ENCODE measurements around the gene CBX3.
A peak's percentile ranks its signal among the peaks of the same experiment; 100 is the strongest.
"Not testable (repeated sequence)": the region's sequence is repeated elsewhere in the genome, so short reads cannot be mapped to it uniquely, and the experiment has no call there.

CBX3 gene

DNA sequence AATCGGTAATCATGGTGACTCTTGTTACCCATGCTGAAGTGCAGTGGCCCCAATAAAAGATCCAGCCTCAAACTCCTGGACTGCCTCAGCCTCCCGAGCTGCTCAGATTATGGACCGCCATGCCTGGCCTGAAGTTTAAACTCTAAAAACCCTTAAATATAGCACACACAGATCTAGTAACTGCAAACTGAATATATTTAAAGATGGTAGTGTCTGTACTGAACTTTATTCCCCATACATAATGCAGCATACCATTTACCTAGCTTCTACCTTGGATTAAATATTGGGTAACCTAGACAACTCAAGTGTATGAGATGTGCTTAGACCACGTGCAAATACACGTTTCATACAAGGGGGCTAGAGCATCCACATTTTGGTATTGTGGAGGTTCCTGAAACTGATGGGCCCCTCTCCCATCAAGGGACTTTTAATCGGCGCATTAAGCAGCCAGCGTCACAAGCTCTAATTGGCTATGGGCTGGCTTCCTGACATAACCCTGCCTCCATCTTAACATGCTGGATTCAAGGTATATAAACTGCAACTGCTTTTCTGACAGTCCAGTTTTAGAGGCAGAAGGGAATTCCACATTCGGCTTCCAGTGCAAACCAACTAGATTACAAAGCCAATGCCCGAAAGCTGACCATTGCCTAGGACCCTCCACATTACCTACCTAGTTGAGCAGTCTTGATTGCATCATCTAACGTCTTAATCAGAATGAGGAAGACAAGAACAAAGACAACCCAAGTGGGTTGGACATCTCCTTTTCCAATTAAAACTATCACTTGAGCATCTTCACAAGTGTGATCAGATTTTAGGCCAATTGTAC, 14.0 kb upstream of the CBX3 start:
- DNase-seq (ENCODE audit: low read depth in 2 of 2, low spot score in 1 of 2), result no peak

DNA sequence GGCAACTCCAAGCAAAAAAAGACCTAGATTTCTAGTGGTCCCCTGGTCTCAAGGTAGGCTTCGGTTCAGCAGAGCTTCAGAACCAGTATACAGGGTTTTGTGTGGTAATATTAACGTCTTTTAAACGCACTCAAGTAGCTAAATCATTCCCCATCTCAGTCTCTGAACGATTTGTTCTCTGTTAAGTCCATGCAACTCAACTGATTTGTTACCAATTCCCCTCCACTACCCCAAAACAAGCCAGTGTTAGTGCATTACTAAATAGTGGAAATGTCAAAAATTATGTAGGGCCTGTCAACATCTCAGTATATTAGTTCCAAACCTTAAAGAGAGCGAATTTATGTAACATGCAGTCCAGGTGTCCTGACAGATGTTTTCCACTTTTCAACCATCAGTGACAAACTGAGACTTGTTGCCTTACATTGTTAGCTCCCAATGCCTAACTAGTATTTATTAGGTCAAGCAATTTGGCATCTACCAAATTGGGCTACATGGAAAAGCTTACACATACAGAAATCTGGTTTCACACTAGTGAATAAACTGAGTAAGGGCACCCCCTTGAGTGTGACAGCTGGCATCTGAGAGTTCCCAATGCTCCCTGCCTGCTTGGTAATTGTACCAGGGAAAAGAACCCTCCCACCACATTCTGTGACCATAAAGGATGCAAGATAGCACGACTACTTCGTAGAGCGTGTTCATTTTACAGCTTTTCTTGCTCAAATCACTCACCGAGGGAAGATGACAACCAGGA, 13.2 kb upstream of the CBX3 start:
- no peak for DNase-seq (ENCODE audit: low read depth in 2 of 2, low spot score in 1 of 2)

DNA sequence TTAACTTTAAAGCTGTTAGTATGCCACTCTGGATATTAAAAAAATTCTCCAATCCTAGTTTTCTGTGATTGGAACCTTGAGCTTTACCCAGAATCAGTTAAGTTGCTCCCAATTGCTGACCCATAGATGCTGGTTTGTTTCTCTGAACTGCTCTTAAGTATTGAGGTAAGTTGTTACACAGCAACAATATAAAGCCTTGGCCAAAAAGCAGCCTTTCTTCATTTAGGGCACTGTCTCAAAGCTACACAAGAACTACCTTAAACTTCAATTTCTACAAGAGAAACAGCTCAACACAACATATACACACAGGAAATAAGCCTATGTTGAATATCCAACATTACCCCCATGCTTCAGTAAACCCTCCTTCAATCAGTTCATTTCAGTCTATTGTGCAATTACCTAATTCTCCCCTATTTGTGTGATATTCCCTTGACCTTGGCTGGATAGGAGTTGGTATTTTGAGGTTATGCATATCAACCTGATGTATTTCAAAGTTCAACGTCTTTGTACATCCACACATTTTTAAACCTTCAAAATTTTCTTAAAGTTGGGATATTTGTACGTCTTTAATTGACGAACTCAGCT, 12.5 kb upstream of the CBX3 start:
- DNase-seq (ENCODE audit: low read depth in 2 of 2, low spot score in 1 of 2), result no peak

DNA sequence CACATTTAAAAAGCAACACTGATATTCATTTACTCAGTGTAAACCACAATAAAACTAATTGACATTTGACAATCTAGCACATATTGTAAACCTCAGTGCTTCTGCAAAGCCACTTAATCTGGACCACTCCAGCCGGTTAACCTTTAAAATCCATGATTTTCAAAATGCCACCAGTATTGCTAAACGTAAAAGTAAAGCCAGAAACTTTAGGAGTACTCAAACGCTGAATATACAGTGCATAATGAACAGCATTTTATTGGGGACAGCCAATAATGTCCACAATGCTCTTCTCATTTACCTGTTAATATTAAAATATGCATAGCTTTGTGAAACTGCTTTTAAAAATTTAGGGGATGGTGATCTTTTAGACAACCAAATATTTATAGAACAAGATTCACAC, 11.8 kb upstream of the CBX3 start:
- no peak for DNase-seq (ENCODE audit: low read depth in 2 of 2, low spot score in 1 of 2)

DNA sequence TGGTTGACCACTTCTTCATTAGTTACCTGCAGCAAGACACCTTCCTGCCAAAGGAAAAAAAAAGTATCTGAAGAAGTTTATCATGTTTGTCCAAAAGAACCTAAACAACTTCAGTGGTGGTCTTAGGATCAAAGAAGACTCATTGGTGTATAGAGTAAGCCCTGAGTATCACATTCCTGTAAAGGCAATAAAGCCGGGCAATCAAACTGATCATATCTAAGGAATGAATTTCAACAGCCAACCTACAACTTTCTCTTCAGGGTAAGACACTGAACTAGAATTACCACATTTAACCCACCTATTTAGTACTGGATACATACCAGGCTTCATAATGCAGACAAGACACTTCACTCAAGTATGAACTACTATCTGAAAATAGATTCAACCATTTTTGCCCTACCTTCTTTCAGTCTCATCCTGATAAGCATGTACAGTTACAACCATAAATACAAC, 11.1 kb upstream of the CBX3 start:
- DNase-seq (ENCODE audit: low read depth in 2 of 2, low spot score in 1 of 2), result no peak

DNA sequence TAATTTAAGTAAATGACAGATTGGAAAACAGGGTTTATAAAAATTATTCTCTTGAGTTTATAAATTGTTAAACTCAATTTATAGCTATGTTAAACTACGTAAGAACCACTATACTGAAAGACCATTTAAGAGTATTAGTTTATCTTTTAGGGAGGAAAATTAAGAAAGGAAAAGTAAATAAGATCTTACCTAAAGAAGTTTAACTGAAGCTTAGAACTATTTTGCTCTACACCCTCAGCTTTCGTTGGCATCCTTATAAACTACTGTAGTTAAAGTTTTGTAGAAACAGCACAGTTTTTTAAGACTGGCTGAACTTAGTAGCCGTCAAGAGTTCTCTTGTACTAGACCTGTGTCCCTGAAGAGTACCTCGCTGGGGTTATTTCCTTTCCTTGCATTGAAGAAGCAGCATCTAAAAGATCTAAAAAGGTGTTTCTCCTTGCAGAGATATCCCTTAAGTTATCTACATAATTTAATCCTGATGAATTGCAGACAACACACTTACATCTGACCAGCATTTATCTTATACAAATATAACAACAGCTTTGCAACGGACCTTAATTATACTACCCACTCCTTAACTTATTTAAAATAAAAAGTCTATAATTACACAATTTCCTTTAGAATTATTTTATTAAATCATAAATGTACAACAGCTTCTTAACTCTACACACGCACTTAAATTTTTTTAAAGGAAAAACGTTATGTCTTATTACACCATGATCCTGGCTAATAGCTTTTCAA, 10.1 kb upstream of the CBX3 start:
- no peak for DNase-seq (ENCODE audit: low read depth in 2 of 2, low spot score in 1 of 2)

DNA sequence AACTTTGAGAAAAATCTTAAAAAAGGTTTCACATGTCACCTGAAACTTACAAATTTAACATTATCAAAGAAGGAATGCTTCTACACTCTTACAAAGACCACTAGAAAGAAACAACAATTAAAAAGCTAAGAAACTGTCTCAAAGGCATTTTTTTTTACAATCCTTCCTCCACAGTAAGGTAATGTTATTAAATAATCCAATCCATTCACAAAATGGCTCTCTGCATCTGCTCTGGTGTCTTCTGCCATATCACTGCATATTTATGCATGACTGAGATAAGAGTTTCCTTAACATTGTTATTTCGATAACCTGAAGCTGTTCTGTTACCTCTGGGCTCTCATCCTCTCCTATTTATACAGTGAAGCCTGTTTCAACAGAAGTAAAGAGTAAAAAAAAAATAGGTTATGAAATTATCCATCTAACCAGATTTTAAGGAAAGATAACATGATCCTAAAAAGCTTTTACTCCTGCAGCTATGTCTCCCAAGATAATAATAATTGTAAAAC, 9.5 kb upstream of the CBX3 start:
- no peak for DNase-seq (ENCODE audit: low read depth in 2 of 2, low spot score in 1 of 2)

DNA sequence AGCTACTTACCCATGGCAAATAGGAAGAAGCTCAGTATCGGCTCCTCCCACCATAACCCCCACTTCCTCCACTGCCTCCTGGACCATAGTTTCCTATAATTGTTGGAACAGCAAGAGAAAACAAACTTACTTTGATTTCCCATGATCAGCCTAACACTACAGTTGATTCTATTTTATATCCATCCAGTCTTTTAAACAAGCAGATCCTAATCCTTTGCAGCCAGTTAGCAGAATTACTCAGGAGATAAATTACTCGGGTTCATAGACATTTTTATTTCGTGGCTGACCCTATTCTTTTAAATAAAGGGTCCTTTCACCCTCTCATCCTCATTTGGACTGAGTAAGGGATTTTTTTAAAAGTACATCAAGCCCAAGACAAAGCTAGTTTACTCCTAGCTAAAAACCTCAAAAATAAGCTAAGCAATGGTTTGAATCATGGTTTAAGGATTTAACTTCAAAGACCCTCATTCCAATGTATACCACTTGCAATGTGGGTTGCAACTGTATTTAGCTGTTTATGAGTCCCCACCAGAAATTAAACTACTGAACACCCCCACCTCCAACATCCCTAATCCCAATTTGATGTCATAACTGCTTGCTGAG, 9.0 kb upstream of the CBX3 start:
- DNase-seq (ENCODE audit: low read depth in 2 of 2, low spot score in 1 of 2), result no peak

DNA sequence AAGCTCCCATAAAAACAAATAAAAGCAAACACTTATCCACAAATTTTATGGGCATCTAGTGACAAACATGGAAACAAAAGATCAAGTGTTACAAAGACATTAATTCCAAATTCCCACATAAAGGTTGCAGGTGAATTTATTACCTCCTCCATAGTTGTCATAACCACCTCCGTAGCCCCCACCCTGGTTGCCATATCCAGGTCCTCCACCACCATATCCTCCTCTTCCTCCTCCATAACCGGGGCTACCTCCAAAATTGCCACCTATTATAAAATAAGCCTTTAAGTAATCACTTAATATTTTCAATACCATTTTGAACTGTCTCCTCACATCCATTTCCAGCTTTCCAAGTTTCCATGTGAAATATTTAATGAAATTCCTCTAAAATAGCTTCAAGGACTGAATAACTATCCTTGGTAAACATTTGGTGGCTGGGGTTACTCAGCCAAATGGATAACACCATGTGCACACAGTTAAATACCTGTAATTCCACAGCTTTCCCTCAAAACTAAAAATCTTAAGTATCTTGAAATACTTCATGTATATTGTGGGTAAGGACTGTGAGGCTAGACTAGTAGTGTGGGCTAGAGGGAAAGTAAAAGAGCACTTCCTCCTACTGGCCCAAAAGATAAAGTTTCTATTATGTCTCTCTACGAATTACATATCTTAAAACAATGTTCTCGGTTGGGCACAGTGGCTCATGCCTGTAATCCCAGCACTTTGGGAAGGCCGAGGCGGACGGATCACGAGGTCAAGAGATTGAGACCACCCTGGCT, 7.9 kb upstream of the CBX3 start:
- no peak for DNase-seq (ENCODE audit: low read depth in 2 of 2, low spot score in 1 of 2)

DNA sequence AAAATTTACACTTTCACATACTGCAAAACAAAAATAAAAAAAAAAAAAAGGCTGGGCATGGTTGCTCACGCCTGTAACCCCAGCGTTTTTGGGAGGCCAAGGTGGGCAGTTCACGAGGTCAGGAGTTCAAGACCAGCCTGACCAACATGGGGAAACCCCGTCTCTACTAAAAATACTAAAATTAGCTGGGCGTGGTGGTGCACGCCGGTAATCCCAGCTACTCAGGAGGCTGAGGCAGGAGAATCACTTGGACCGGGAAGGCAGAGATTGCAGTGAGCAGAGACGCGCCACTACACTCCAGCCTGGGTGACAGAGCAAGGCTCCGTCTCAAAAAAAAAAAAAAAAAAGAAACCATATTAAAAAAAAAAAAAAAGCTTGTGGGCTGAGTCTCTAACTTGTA, 6.8 kb upstream of the CBX3 start:
- not testable (repeated sequence) for DNase-seq (ENCODE audit: low read depth in 2 of 2, low spot score in 1 of 2)

DNA sequence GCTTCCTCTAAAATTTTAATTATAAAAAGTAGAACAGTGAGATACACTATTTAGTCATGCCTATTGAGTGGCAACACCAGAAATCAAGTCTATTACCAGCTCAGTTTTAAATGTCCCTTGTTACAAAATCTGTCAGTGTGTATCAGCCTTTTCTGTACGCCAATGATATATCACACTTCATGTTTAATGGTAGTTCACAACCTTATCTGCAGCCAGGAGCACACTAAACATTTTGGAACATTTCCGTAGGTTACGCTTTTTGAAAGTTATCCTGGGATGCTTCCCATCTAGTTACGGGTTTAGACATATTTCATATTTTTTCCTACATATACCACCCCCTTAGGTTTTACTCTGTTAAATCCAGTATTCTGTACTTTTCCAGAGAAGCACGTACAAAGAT, 6.4 kb upstream of the CBX3 start:
- no peak for DNase-seq (ENCODE audit: low read depth in 2 of 2, low spot score in 1 of 2)

DNA sequence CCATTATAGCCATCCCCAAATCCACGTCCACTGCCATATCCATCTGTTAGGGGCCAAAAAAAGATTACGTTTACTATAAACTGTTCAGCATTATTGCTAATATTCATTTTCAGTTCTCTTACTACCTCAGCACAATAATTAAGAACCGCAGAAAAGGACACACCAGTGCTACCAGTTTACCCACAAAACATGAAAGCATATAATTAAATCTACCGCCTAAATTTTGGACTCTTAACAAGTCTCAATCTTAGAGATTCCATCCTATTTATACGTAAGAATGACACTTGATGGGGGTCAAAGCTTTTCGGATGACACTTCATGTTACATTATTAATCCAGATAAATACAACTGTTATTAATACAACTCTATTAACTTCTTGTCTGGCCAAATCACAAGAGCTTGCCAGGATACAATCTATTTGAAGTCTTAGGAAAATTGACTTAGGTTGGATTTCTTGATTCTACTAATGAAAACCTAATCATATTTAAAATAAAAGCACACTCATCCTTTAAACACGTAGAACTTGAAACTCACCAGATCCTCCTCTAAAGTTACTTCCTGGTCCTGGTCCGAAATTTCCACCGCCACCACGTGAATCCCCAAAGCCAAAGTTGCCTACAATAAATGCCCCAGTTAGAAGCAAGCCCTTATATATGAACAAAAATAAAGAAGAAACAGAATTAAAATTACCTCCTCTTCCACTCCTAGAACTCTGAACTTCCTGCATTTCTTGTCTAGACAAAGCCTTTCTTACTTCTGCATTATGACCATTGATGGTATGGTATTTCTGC, 5.5 kb upstream of the CBX3 start:
- DNase-seq (ENCODE audit: low read depth in 2 of 2, low spot score in 1 of 2), result no peak

DNA sequence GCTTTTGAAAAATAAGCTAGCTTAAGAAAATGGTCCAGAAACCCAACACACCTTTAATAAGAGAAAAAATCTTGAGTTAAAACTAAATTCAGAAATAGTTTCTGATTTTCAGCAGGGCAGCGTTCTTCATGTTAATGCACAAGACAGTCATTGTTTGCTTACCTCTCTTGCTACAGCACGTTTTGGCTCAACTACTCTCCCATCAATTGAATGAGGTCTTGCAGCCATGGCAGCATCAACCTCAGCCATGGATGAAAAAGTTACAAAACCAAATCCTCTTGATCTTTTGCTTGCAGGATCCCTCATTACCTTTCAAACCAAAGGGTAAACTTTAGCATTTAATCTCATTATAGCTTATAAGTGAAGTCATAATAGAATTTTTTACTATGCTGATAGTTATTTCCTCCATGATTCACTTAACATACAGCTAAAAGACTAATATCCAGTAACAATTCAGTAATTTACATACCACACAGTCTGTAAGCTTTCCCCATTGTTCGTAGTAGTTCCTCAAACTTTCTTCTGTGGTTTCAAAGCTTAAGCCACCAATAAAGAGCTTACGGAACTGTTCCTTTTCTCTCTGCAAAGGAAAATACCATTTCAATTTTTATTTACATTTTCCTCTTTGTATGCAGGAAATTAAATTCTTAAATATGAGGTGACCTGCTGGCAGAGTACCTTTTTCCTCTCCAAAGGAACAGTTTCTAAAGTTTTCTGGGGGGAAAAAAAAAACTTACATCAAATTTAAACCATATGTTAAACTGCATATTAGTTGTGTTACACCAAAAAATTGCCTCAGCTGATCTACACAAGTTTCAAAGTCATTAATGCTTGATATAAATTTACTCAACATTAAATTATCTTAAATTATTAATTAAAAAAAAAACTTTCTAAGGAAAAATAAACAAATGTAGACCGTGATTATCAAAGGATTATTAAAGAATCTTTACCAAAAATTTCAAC, 4.1 kb upstream of the CBX3 start:
- DNase-seq (ENCODE audit: low read depth in 2 of 2, low spot score in 1 of 2), result no peak

DNA sequence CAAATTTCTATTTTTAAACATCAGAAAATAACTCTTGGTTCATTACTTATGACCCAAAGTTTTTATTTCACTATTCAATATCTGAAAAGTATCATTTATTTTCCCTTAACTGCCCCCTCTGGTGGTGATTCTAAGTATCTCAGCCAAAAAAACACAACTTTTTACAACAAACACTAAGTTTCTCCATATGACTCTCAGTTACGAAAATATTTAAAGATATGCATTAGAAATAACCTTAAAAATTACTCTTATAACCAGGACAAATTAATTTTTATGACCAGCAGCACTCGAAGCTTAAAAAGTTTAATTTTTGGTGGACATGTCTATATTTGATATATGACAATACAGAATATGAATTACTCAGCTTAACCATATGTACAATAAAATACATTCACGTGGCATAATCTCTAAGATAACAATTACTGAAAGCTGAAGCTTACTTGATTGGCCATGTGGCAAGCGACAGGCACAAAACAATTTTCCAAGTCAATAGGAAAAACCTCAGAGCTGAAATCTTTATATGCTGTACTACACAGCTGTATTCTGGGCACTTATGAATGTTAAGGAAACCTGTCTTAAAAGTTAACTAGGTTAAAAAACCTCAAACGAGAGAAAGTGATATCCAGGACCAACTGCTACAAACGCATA, 3.3 kb upstream of the CBX3 start:
- DNase-seq (ENCODE audit: low read depth in 2 of 2, low spot score in 1 of 2), result no peak

DNA sequence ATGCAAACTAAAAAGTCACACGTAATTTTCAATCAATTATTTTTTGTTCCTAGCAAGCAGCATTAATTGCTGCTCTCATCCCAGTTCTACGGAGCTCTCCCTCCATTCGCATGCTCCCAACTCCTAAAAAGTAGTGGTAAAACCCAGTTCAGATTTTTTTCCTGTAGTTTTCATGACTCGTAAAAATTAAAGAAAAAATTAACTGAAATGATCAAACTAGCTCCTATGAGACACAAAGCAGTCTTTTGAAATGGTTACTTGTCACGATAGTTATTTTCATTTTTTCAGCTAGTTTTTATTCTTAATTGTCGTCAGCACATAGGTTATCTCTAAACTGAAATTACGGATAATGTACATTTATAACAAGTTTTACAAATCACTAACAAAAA, 2.8 kb upstream of the CBX3 start:
- no peak for DNase-seq (ENCODE audit: low read depth in 2 of 2, low spot score in 1 of 2)

DNA sequence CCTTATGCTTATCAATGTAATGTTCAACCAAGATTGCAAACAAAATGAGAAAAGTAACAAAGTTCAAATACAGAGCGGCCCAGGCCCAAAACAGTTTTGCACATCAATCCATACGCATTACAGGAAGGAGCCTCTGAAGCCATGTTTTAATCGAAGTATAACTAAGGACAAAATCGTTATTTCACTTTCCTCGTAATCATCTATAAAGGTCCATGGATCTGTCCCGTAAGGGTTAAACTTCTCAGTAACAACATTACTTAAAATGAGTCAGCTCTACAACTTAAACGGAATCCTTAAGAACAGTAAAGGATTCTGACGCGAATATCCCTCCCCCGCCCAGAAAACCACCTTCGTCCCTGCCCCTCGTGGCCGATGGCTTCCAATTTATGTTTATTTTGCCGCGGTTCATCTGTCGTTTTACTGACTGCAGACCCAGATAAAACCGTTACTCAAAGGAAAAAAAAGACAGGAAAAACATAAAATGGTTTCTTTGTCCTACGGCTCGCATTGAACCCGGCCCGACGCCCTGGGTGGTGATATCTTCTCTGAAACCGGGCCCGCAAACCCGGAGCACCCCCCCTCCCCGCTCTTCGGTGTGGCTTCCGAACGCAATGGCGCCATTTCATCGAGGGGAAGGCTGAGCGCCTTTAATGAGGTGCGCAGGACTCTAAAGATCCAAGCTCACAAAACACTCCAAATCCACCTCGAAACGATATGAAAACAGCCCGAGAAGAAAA, 2.1 kb upstream of the CBX3 start:
- peak; percentile 33 to 48 for DNase-seq (ENCODE audit: low read depth in 2 of 2, low spot score in 1 of 2)

DNA sequence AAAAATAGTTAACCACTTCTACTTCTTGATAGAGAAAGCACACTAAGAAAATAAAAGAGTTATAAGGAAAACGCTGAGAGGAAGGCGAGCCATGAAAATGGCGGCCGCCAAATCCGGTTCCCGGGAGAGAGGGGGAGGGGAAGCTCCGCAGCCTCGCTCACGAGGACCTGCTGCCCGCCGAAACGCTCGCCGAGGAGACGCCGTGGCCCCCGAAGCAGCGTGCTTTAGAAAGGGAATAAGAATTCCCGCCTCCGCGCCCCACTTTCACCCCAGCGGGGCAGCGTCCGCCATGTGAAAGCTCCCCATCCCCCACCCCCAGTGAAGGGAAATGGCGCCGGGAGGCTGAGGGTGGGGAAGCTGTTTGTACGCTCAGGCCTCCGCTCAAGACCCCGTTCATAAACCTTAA, 1.5 kb upstream of the CBX3 start:
- DNase-seq (ENCODE audit: low read depth in 2 of 2, low spot score in 1 of 2), result peak; percentile 50 to 61

All from stimulated activated CD8-positive, alpha-beta memory T cell treated with anti-CD3 and anti-CD28 coated beads, Interleukin-4, amount 100 ng/mL, for 4 hours (primary cell).